ENCODE measurements around the gene AIFM2.
A peak's percentile ranks its signal among the peaks of the same experiment; 100 is the strongest.
"Not testable (repeated sequence)": the region's sequence is repeated elsewhere in the genome, so short reads cannot be mapped to it uniquely, and the experiment has no call there.

The AIFM2 gene

GRCh38 chr10:70090951-70091350 lies 41.7 kb downstream of the AIFM2 start:
- no peak for DNase-seq

GRCh38 chr10:70090013-70090412 lies 42.6 kb downstream of the AIFM2 start:
- DNase-seq = no peak

GRCh38 chr10:70088308-70088698 lies 44.3 kb downstream of the AIFM2 start:
- no peak for DNase-seq

GRCh38 chr10:70087616-70088307 lies 44.9 kb downstream of the AIFM2 start:
- DNase-seq = no peak

- no peak for DNase-seq
Observed at GRCh38 chr10:70085975-70086613, 46.5 kb downstream of the AIFM2 start.

- peak; percentile 32 for DNase-seq
Observed at GRCh38 chr10:70084189-70084588, 48.4 kb downstream of the AIFM2 start.

- DNase-seq = not testable (repeated sequence)
Observed at GRCh38 chr10:70080789-70081188, 51.8 kb downstream of the AIFM2 start.

- no peak for DNase-seq
Observed at GRCh38 chr10:70078937-70079336, 53.7 kb downstream of the AIFM2 start.

- no peak for DNase-seq
Observed at GRCh38 chr10:70078329-70078728, 54.3 kb downstream of the AIFM2 start.

- DNase-seq = no peak
Observed at GRCh38 chr10:70074971-70075370, 57.7 kb downstream of the AIFM2 start.

- DNase-seq = no peak
Observed at GRCh38 chr10:70074165-70074564, 58.5 kb downstream of the AIFM2 start.

- no peak for DNase-seq
Observed at GRCh38 chr10:70070834-70071233, 61.8 kb downstream of the AIFM2 start.

- DNase-seq = no peak
Observed at GRCh38 chr10:70069346-70069745, 63.3 kb downstream of the AIFM2 start.

GRCh38 chr10:70068925-70069324 lies 63.7 kb downstream of the AIFM2 start:
- no peak for DNase-seq

- DNase-seq = no peak
Observed at GRCh38 chr10:70067586-70067985, 65.0 kb downstream of the AIFM2 start.

- no peak for DNase-seq
Observed at GRCh38 chr10:70066190-70066589, 66.4 kb downstream of the AIFM2 start.

GRCh38 chr10:70064486-70064885 lies 68.1 kb downstream of the AIFM2 start:
- DNase-seq = no peak

- no peak for DNase-seq
Observed at GRCh38 chr10:70063418-70064098, 69.1 kb downstream of the AIFM2 start.
